ENCODE results near the gene VPREB3. TPM values are rescaled to one million over a fixed set of nuclear protein-coding genes. Genes with fewer than 3 reads are reported as not detected.

Gene VPREB3
- total RNA-seq, 3 donors from 2014 or later = not detected

- Histone ChIP-seq H3K9me3 (no peaks in the 10 kb centered on the region), H3K4me1 (no peaks in the 10 kb centered on the region), H3K27ac (no peak overlapping the region), H3K27me3 (no peaks in the 10 kb centered on the region), H3K36me3 (peaks cover 3% of the 10 kb centered on the region), H3K4me3 (no peak overlapping the region)
- intact Hi-C loops (cut with DNase I; ENCODE audit: low total_unique reads) = no loop called here
- no peak for DNase-seq (ENCODE audit: low spot score in 2 of 2)
- TF ChIP-seq POLR2A (IDR thresholded peaks at IDR 0.05) (no peak), CTCF (IDR thresholded peaks at IDR 0.05) (no peak), POLR2AphosphoS5 (IDR thresholded peaks at IDR 0.05) (no peak)
Observed at GRCh38 chr22:23796461-23796860, 42.2 kb upstream of the VPREB3 start.

GRCh38 chr22:23793326-23793725, 39.1 kb upstream of the VPREB3 start:
- Histone ChIP-seq H3K27ac (no peak overlapping the region), H3K36me3 (no peaks in the 10 kb centered on the region), H3K4me3 (no peak overlapping the region), H3K4me1 (no peaks in the 10 kb centered on the region), H3K27me3 (no peaks in the 10 kb centered on the region), H3K9me3 (no peaks in the 10 kb centered on the region)
- intact Hi-C loops (cut with DNase I; ENCODE audit: low total_unique reads) = no loop called here
- no peak for TF ChIP-seq POLR2A (IDR thresholded peaks at IDR 0.05)
- TF ChIP-seq CTCF (IDR thresholded peaks at IDR 0.05) = no peak
- no peak for TF ChIP-seq POLR2AphosphoS5 (IDR thresholded peaks at IDR 0.05)
- no peak for DNase-seq (ENCODE audit: low spot score in 2 of 2)

- TF ChIP-seq CTCF (IDR thresholded peaks at IDR 0.05) = no peak
- no peak for TF ChIP-seq POLR2A (IDR thresholded peaks at IDR 0.05)
- no peak for TF ChIP-seq POLR2AphosphoS5 (IDR thresholded peaks at IDR 0.05)
- intact Hi-C loops (cut with DNase I; ENCODE audit: low total_unique reads) = no loop called here
- Histone ChIP-seq H3K36me3 (no peaks in the 10 kb centered on the region), H3K27me3 (no peaks in the 10 kb centered on the region), H3K27ac (peak overlapping the region; percentile 65 to 72), H3K4me3 (no peak overlapping the region), H3K9me3 (no peaks in the 10 kb centered on the region), H3K4me1 (no peaks in the 10 kb centered on the region)
- DNase-seq (ENCODE audit: low spot score in 2 of 2) = no peak
Observed at GRCh38 chr22:23791738-23792645, 37.8 kb upstream of the VPREB3 start.

GRCh38 chr22:23790819-23791737, 36.9 kb upstream of the VPREB3 start:
- DNase-seq (ENCODE audit: low spot score in 2 of 2) = no peak
- Histone ChIP-seq H3K9me3 (no peaks in the 10 kb centered on the region), H3K4me3 (no peak overlapping the region), H3K36me3 (no peaks in the 10 kb centered on the region), H3K4me1 (peaks cover 3 to 4% of the 10 kb centered on the region in 2 donors), H3K27me3 (no peaks in the 10 kb centered on the region), H3K27ac (peak overlapping the region; percentile 65 to 72)
- intact Hi-C loops (cut with DNase I; ENCODE audit: low total_unique reads) = no loop called here
- no peak for TF ChIP-seq CTCF (IDR thresholded peaks at IDR 0.05)
- peak in 1 of 3 donors; percentile 41 for TF ChIP-seq POLR2AphosphoS5 (IDR thresholded peaks at IDR 0.05)

Data from breast epithelium (tissue), 4 donors.